HG02943 (cell line): ENCODE results near the gene CENPS.
A peak's percentile ranks its signal among the peaks of the same experiment; 100 is the strongest.
"Not testable (repeated sequence)": the region's sequence is repeated elsewhere in the genome, so short reads cannot be mapped to it uniquely, and the experiment has no call there.

Experiments
- ATAC-seq: cut with Tn5 transposase; IDR thresholded peaks from one replicate; pipeline ENCODE4 v1.9.1; 2021; ENCODE audit warnings: mild to moderate bottlenecking, low read depth, moderate library complexity; ENCODE audit not compliant: unreplicated experiment

CENPS gene

GRCh38 chr1:10450156-10450814 lies 20.1 kb downstream of the CENPS start:
- ATAC-seq = no peak

- ATAC-seq = no peak
Observed at GRCh38 chr1:10450836-10451235, 20.6 kb downstream of the CENPS start.

- ATAC-seq = no peak
Observed at GRCh38 chr1:10451287-10451686, 21.1 kb downstream of the CENPS start.

- no peak for ATAC-seq
Observed at GRCh38 chr1:10456048-10456447, 25.8 kb downstream of the CENPS start.

DNA sequence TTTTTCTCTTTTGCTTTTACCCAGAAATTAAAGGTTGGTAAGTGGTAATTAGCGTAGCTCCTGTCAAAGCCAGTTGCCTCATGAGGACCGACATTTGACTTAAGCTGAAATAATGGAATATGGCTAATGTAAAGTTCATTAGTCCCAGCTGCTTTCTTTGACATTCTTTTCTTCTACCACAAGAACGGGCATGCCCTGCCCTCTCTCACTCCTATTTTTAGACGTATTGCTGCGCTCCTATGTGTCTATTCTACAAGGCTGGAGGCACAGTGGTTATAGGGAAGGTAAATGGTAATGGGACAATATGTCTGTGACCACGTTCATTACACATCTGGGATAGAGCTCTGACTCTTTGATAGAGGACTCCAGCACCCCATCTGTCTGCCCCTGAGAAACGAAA lies 26.4 kb downstream of the CENPS start:
- ATAC-seq = no peak

DNA sequence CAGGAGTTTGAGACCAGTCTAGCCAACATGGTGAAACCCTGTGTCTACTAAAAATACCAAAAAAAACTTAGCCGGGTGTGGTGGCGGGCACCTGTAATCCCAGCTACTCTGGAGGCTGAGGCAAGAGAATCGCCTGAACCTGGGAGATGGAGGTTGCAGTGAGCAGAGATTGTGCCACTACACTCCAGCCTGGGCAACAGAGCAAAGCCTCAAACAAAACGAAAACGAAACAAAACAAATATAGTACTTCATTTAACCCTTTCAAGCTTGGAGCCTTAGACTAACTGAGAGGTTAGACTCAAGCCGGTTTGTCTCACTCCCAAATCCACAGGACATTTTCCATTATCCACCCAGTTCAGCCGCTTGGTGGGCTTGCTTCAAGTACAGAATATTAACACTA lies 27.2 kb downstream of the CENPS start:
- not testable (repeated sequence) for ATAC-seq

GRCh38 chr1:10457875-10458274 lies 27.6 kb downstream of the CENPS start:
- no peak for ATAC-seq

GRCh38 chr1:10459184-10459583 lies 29.0 kb downstream of the CENPS start:
- no peak for ATAC-seq

- no peak for ATAC-seq
Observed at GRCh38 chr1:10467078-10467477, 36.8 kb downstream of the CENPS start.

- no peak for ATAC-seq
Observed at GRCh38 chr1:10470043-10470442, 39.8 kb downstream of the CENPS start.

- ATAC-seq = no peak
Observed at GRCh38 chr1:10471411-10472219, 41.4 kb downstream of the CENPS start.

DNA sequence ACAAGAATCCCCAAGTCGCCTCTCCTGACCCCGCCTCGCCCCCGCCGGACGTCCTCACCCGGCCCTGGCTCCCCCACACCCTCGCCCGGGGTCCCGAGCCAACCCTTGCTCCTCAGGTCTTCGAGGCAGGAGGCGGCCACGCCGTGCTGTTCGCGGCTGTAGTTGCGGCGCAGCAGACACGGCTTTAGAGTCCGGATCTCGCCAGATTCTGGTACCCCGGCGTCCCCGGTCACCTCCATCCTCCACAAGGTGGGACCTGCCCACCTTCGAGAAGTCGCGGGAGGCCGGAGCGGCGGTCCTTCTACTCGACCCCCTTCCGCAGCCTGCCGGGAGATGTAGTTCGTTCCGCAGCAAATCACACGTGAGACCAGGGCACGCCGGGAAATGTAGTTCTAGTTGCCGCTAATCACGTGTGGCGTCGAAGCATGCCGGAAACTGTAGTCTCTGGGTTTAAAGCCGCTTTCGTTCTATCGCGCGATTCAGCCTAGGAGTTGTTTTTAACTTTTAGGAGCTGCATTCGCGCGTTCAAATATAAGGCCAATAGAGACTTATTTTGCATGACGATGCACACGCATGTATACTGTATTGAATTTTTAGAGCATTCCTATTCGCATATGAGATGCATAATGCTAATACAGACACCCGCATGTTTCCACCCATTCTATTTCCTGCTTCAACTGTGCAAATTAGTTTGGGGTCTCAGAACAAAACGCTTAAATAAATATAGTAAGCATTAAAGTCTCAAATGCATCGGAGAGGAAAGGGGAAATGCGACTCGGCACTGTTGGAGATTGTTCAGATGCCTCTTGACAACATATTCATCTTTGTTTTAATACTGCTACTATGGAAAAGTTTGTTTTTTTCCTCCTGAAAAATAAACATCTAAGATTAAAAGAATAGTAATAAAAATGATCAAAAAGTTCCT lies 42.2 kb downstream of the CENPS start, which contains the start of gene DFFA:
TSS of gene DFFA (minus strand) at position 310 of the 925 bp plus-strand sequence. CDS start at position 239, 71 bp downstream.
- ATAC-seq = peak; percentile 80

GRCh38 chr1:10473145-10473765 lies 43.0 kb downstream of the CENPS start:
- no peak for ATAC-seq

- not testable (repeated sequence) for ATAC-seq
Observed at GRCh38 chr1:10474309-10474612, 44.0 kb downstream of the CENPS start.

DNA sequence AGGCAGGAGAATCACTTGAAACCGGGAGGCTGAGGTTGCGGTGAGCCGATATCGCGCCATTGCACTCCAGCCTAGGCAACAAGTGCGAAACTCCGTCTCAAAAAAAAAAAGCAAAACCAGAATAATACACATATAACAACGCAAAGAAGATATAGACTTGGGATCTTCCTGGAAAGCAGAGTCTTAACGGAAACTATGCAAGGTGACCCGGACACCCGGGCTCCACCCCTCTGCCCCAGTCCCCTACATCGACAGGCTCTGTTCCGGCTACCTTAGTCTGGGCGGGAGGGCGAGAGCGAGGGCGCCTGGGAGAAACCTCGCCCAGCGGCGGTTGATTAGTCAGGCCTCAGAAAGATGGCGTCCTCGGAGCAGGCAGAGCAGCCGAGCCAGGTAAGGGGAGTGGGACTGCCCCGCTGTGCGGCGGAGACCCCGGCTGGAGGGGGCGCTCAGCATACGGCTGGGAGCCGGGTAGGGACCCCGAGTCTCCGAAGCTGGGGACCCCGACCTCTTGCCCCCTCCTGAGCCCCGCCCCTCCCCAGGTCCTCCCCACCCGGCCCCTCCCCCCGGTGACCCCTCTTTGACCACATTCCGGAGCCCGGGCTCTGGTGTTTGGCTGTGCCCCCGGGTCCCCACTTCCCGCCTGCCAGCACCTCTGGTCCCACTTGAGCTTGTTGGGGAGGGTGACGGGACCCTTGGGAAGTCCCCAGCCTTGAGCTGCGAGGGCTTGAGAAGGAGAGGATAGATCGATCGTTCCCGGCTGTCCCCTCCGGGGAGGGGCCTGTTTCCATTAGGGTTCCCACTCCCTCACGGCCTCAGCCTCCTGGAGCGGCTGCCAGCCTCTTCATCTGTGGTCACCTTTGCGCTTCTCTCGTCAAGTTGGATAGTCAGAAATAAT lies 44.6 kb downstream of the CENPS start, which contains the start of gene PEX14:
TSS of gene PEX14 (plus strand) at position 338 of the 895 bp plus-strand sequence. CDS start at position 355, 17 bp downstream.
- ATAC-seq = peak; percentile 56

DNA sequence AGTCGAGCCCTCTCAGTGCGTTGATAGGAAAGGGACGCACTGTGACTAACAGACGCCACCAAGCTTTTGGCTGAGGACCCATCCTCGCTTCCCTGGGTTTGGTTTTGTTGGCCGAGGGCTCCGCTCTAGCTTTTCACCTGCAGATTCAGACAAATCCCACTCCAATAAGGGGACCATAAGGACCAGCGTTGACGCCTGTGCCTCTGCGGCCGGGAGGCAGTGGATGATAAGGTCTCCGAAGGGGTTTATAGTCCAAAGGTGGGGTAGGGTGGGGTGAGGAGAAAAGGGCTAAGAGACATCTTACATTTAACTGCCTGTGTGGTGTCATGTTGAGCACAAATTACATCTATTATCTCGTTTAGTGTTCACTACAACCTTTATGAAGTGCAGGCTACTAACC lies 45.3 kb downstream of the CENPS start:
- ATAC-seq = no peak

- no peak for ATAC-seq
Observed at GRCh38 chr1:10479296-10479695, 49.1 kb downstream of the CENPS start.

DNA sequence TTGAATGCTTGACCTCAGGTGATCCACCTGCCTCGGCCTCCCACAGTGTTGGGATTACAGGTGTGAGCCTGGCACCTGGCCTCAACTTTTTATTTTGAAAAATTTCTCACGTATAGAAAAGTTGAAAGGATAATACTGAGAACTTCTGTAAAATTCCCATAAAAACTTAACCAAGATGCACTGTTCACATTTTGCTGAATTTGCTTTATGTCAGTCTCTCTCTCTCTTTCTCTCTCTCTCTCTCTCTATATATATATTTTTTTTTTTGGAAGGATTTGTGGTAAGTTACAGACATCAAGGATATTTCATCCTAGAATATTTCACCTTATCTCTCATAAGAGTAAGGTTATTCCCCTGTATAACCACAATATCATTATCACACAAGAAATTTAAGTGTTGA lies 50.4 kb downstream of the CENPS start:
- ATAC-seq = no peak

GRCh38 chr1:10484521-10484920 lies 54.3 kb downstream of the CENPS start:
- no peak for ATAC-seq
